HUES64 (cell line): Measurements from ENCODE around the gene USH2A.

Source experiments
- H3K27ac ChIP-seq: 2 replicates; pipeline ENCODE4 v1.7.0; 2013; ENCODE audit warnings: low read depth, low read length, inconsistent platforms
- H3K27me3 ChIP-seq: 2 replicates; pipeline ENCODE4 v1.6.1; 2013; ENCODE audit warnings: mild to moderate bottlenecking, low read length; ENCODE audit not compliant: insufficient read depth
- H3K36me3 ChIP-seq: 2 replicates; pipeline ENCODE4 v1.6.1; 2013; ENCODE audit warnings: mild to moderate bottlenecking, low read length; ENCODE audit not compliant: insufficient read depth
- H3K4me1 ChIP-seq: 2 replicates; pipeline ENCODE4 v1.6.1; 2013; ENCODE audit warnings: mild to moderate bottlenecking, low read length, moderate library complexity; ENCODE audit not compliant: insufficient read depth
- H3K4me3 ChIP-seq: 2 replicates; pipeline ENCODE4 v1.5.1; 2013; ENCODE audit warnings: mild to moderate bottlenecking, low read length, moderate library complexity
- H3K9ac ChIP-seq: 2 replicates; pipeline ENCODE4 v1.6.1; 2013; ENCODE audit warnings: mild to moderate bottlenecking, low read depth, low read length
- H3K9me3 ChIP-seq: 2 replicates; pipeline ENCODE4 v1.6.1; 2013; ENCODE audit warnings: low read depth, low read length; ENCODE audit not compliant: insufficient read depth
- WGBS: fragments of 150-250, 120-280 bp; methylation state at CpG from one replicate; pipeline ENCODE4 v1.1.7; 2013; ENCODE audit warnings: missing lambda C conversion rate; 5-methylcytosine and 5-hydroxymethylcytosine counted together

USH2A gene

GRCh38 chr1:215890438-215890837 lies 532.8 kb downstream of the USH2A start:
- WGBS = 93% methylated on average over 3 of the region's 3 CpGs
- Histone ChIP-seq H3K27ac (no peak overlapping the region), H3K9me3 (no peaks in the 10 kb centered on the region), H3K27me3 (no peaks in the 10 kb centered on the region), H3K4me1 (no peaks in the 10 kb centered on the region), H3K4me3 (no peak overlapping the region), H3K9ac (no peak overlapping the region), H3K36me3 (no peaks in the 10 kb centered on the region)

- Histone ChIP-seq H3K27ac (no peak overlapping the region), H3K36me3 (no peaks in the 10 kb centered on the region), H3K9me3 (no peaks in the 10 kb centered on the region), H3K4me3 (no peak overlapping the region), H3K27me3 (no peaks in the 10 kb centered on the region), H3K9ac (no peak overlapping the region), H3K4me1 (no peaks in the 10 kb centered on the region)
- 90% methylated on average over 3 of the region's 3 CpGs for WGBS
Observed at GRCh38 chr1:215889871-215890270, 533.4 kb downstream of the USH2A start.

- no peaks in the 10 kb centered on the region for H3K27me3 ChIP-seq
- 83% methylated on average over 6 of the region's 6 CpGs for WGBS
- no peak overlapping the region for H3K4me3 ChIP-seq
- no peaks in the 10 kb centered on the region for H3K9me3 ChIP-seq
- H3K4me1 ChIP-seq = no peaks in the 10 kb centered on the region
- no peak overlapping the region for H3K9ac ChIP-seq
- no peaks in the 10 kb centered on the region for H3K36me3 ChIP-seq
- H3K27ac ChIP-seq = no peak overlapping the region
Observed at GRCh38 chr1:215888159-215888558, 535.1 kb downstream of the USH2A start.

GRCh38 chr1:215887627-215888026 lies 535.6 kb downstream of the USH2A start:
- H3K4me3 ChIP-seq = no peak overlapping the region
- 86% methylated on average over 1 of the region's 2 CpGs for WGBS
- no peaks in the 10 kb centered on the region for H3K36me3 ChIP-seq
- H3K4me1 ChIP-seq = no peaks in the 10 kb centered on the region
- H3K27me3 ChIP-seq = no peaks in the 10 kb centered on the region
- no peak overlapping the region for H3K9ac ChIP-seq
- H3K9me3 ChIP-seq = no peaks in the 10 kb centered on the region
- H3K27ac ChIP-seq = no peak overlapping the region

GRCh38 chr1:215883004-215883403 lies 540.2 kb downstream of the USH2A start:
- no peak overlapping the region for H3K4me3 ChIP-seq
- H3K9me3 ChIP-seq = no peaks in the 10 kb centered on the region
- H3K4me1 ChIP-seq = no peaks in the 10 kb centered on the region
- H3K9ac ChIP-seq = no peak overlapping the region
- no peaks in the 10 kb centered on the region for H3K27me3 ChIP-seq
- no peaks in the 10 kb centered on the region for H3K36me3 ChIP-seq
- WGBS = no CpG with 5 or more reads among the region's 3 CpGs
- no peak overlapping the region for H3K27ac ChIP-seq

GRCh38 chr1:215878843-215879242 lies 544.4 kb downstream of the USH2A start:
- no peak overlapping the region for H3K4me3 ChIP-seq
- WGBS = 94% methylated on average over 5 of the region's 5 CpGs
- no peaks in the 10 kb centered on the region for H3K27me3 ChIP-seq
- no peak overlapping the region for H3K27ac ChIP-seq
- H3K36me3 ChIP-seq = no peaks in the 10 kb centered on the region
- no peaks in the 10 kb centered on the region for H3K9me3 ChIP-seq
- no peak overlapping the region for H3K9ac ChIP-seq
- H3K4me1 ChIP-seq = no peaks in the 10 kb centered on the region

- no peaks in the 10 kb centered on the region for H3K27me3 ChIP-seq
Observed at GRCh38 chr1:215878128-215878527, 545.1 kb downstream of the USH2A start.

GRCh38 chr1:215877452-215877951 lies 545.7 kb downstream of the USH2A start:
- Histone ChIP-seq H3K9ac (no peak overlapping the region), H3K36me3 (no peaks in the 10 kb centered on the region), H3K9me3 (no peaks in the 10 kb centered on the region), H3K27me3 (no peaks in the 10 kb centered on the region), H3K4me1 (no peaks in the 10 kb centered on the region), H3K4me3 (no peak overlapping the region), H3K27ac (no peak overlapping the region)
- 79% methylated on average over 5 of the region's 5 CpGs for WGBS

More at GRCh38 chr1:215878128-215878527, 545.1 kb downstream of the USH2A start:
- Histone ChIP-seq H3K4me3 (no peak overlapping the region), H3K27ac (no peak overlapping the region), H3K4me1 (no peaks in the 10 kb centered on the region), H3K9ac (no peak overlapping the region), H3K9me3 (no peaks in the 10 kb centered on the region), H3K36me3 (no peaks in the 10 kb centered on the region)
- 95% methylated on average over 4 of the region's 5 CpGs for WGBS

GRCh38 chr1:215875712-215876111 lies 547.5 kb downstream of the USH2A start:
- Histone ChIP-seq H3K27me3 (no peaks in the 10 kb centered on the region), H3K36me3 (no peaks in the 10 kb centered on the region), H3K4me1 (no peaks in the 10 kb centered on the region), H3K27ac (no peak overlapping the region), H3K9me3 (no peaks in the 10 kb centered on the region), H3K9ac (no peak overlapping the region), H3K4me3 (no peak overlapping the region)
- WGBS = no CpG with 5 or more reads among the region's 1 CpG

GRCh38 chr1:215875236-215875635 lies 548.0 kb downstream of the USH2A start:
- no peaks in the 10 kb centered on the region for H3K36me3 ChIP-seq
- H3K27me3 ChIP-seq = no peaks in the 10 kb centered on the region
- no peaks in the 10 kb centered on the region for H3K9me3 ChIP-seq
- H3K27ac ChIP-seq = no peak overlapping the region
- no peak overlapping the region for H3K4me3 ChIP-seq
- 100% methylated on average over 2 of the region's 3 CpGs for WGBS
- H3K9ac ChIP-seq = no peak overlapping the region
- H3K4me1 ChIP-seq = no peaks in the 10 kb centered on the region

GRCh38 chr1:215872658-215873057 lies 550.6 kb downstream of the USH2A start:
- no peak overlapping the region for H3K4me3 ChIP-seq
- no peak overlapping the region for H3K9ac ChIP-seq
- H3K9me3 ChIP-seq = no peaks in the 10 kb centered on the region
- H3K27ac ChIP-seq = no peak overlapping the region
- H3K36me3 ChIP-seq = no peaks in the 10 kb centered on the region
- no peaks in the 10 kb centered on the region for H3K4me1 ChIP-seq
- no peaks in the 10 kb centered on the region for H3K27me3 ChIP-seq
- WGBS = 78% methylated on average over 3 of the region's 3 CpGs

- Histone ChIP-seq H3K27ac (no peak overlapping the region), H3K36me3 (no peaks in the 10 kb centered on the region), H3K9ac (no peak overlapping the region), H3K27me3 (no peaks in the 10 kb centered on the region), H3K4me3 (no peak overlapping the region), H3K4me1 (no peaks in the 10 kb centered on the region), H3K9me3 (no peaks in the 10 kb centered on the region)
- 91% methylated on average over 1 of the region's 1 CpG for WGBS
Observed at GRCh38 chr1:215868500-215868899, 554.7 kb downstream of the USH2A start.
